ENCODE results near the gene FAM89A. TPM values are rescaled to one million over a fixed set of nuclear protein-coding genes. Genes with fewer than 3 reads are reported as not detected.

Gene FAM89A
- total and polyA plus RNA-seq, 2 of the 8 experiments (the other 6 are each of a cell fraction or from before 2014, with no cell fraction given): 2.1 to 2.2 TPM

- Histone ChIP-seq H2AK5ac (ENCODE audit: low read depth, low read length) (no peak overlapping the region), H4K5ac (ENCODE audit: insufficient read length, low read depth, low read length) (no peak overlapping the region), H3K79me1 (ENCODE audit: low read depth, low read length) (no peaks in the 10 kb centered on the region), H2BK5ac (ENCODE audit: low read depth, low read length) (no peak overlapping the region), H3K9me3 (ENCODE audit: insufficient read depth in 2 of 2, low read depth in 1 of 2, low read length in 1 of 2) (no peaks in the 10 kb centered on the region), H3K56ac (replicated peaks; ENCODE audit: insufficient read length, low read depth, low read length) (no peak overlapping the region), H4K20me1 (replicated peaks in 1 of 2; ENCODE audit: control insufficient read depth in 1 of 2, insufficient read depth in 2 of 2, low read length in 2 of 2) (peaks cover 0 to 4% of the 10 kb centered on the region in 2 experiments), H4K8ac (ENCODE audit: extremely low read depth, insufficient read depth, low read length) (no peak overlapping the region), H3K23ac (ENCODE audit: insufficient read length) (no peak overlapping the region), H3K4ac (replicated peaks; ENCODE audit: insufficient read length, low read depth, low read length) (no peak overlapping the region), H3K23me2 (ENCODE audit: low read depth, low read length) (peaks cover 5% of the 10 kb centered on the region; the same call in 1 of the 2 replicates), H4K91ac (replicated peaks; ENCODE audit: insufficient read length, low read length) (no peak overlapping the region), H3K79me2 (ENCODE audit: control insufficient read depth in 1 of 2, insufficient read depth in 2 of 2, low read length in 2 of 2) (no peaks in the 10 kb centered on the region), H3K4me1 (replicated peaks in 1 of 4; ENCODE audit: control insufficient read depth in 3 of 4, insufficient read depth in 4 of 4, low read length in 3 of 4) (no peaks in the 10 kb centered on the region), H2BK20ac (ENCODE audit: low read length) (no peak overlapping the region), H3K36me3 (ENCODE audit: control insufficient read depth in 2 of 4, insufficient read depth in 4 of 4, low read length in 3 of 4) (no peaks in the 10 kb centered on the region), H2BK15ac (ENCODE audit: low read length) (no peak overlapping the region), H3K4me3 (ENCODE audit: extremely low read depth in 1 of 4, insufficient read depth in 2 of 4, low read depth in 3 of 4, low read length in 4 of 4) (no peak overlapping the region), H2AFZ (ENCODE audit: low read length) (no peak overlapping the region), H3K14ac (ENCODE audit: insufficient read length) (no peak overlapping the region), H3K27me3 (replicated peaks in 1 of 4; ENCODE audit: control insufficient read depth in 3 of 4, extremely low read depth in 1 of 4, insufficient read depth in 3 of 4, low read length in 3 of 4) (no peaks in the 10 kb centered on the region; a peak in 2 of 7 replicates), H2BK120ac (replicated peaks; ENCODE audit: low read depth, low read length) (no peak overlapping the region), H3K18ac (ENCODE audit: extremely low read depth, low read length) (no peak overlapping the region), H3K27ac (ENCODE audit: low read depth, low read length) (no peak overlapping the region), H2BK12ac (ENCODE audit: low read depth, low read length) (no peak overlapping the region), H3K4me2 (ENCODE audit: insufficient read depth in 1 of 2, low read depth in 2 of 2, low read length in 2 of 2) (no peak overlapping the region), H3K9ac (replicated peaks in 1 of 4; ENCODE audit: extremely low read depth in 1 of 4, low read depth in 3 of 4, low read length in 3 of 4) (no peak overlapping the region)
- ChIA-PET POLR2A (ENCODE audit: partially characterized antibody) (no interaction called here), CTCF (ENCODE audit: partially characterized antibody) (interaction anchor here (0.8 to 4.0 kb wide), 4 partner anchors 152 to 371 kb away, joined by 3 to 14 read pairs (median 4); partner anchors contain the start of gene COG2)
- no peak for DNase-seq (ENCODE audit: low read depth in 1 of 2, low spot score in 2 of 2)
- WGBS, 2 experiments (ENCODE audit: extremely low coverage in 1 of 2, insufficient coverage in 1 of 2, insufficient read length in 1 of 2, insufficient replicate concordance in 2 of 2, low coverage in 1 of 2, low lambda C conversion rate in 2 of 2, missing lambda C conversion rate in 1 of 2): 79% methylated on average over 3 of the region's 3 CpGs; no CpG with 5 or more reads in 1 of the 2 experiments
- FAIRE-seq: no peak
- TF ChIP-seq NRF1 (IDR thresholded peaks at IDR 0.05; ENCODE audit: low read depth, low read length): no peak
- TF ChIP-seq ZNF274 (IDR thresholded peaks at IDR 0.05; ENCODE audit: borderline replicate concordance, extremely low read depth, low read length): no peak
- TF ChIP-seq SAP30 (IDR thresholded peaks at IDR 0.05; ENCODE audit: insufficient read depth, insufficient replicate concordance, low read length): no peak
- no peak for TF ChIP-seq EP300 (IDR thresholded peaks at IDR 0.05; ENCODE audit: borderline replicate concordance in 1 of 2, low read depth in 2 of 2, low read length in 2 of 2)
- TF ChIP-seq MAX (IDR thresholded peaks at IDR 0.05): no peak
- no peak for TF ChIP-seq YY1 (IDR thresholded peaks at IDR 0.05; ENCODE audit: low read depth, low read length)
- no peak for TF ChIP-seq TAF7 (optimal IDR thresholded peaks at IDR 0.05; ENCODE audit: borderline replicate concordance, low read depth, low read length)
- no peak for TF ChIP-seq TCF12 (IDR thresholded peaks at IDR 0.05; ENCODE audit: low read depth, low read length)
These were observed 26.6 kb downstream of the FAM89A start for GRCh38 chr1:231013391-231014015.
